Lung (tissue), 12 donors: ENCODE measurements around the gene PNLIP. TPM values are rescaled to one million over a fixed set of nuclear protein-coding genes. Genes with fewer than 3 reads are reported as not detected.

ENCODE experiments used
- ATAC-seq: fragments of 200-7000 bp; cut with Tn5 transposase; one replicate; pipeline ENCODE4 v1.9.1; 2020; ENCODE audit warnings: moderate number of reproducible peaks; ENCODE audit not compliant: insufficient read depth, low FRiP score
- DNase-seq, 3 donors: peaks; one replicate each; pipeline ENCODE4 v3.0.0-alpha.2; 2013 to 2017
- H3K27ac ChIP-seq, 2 donors: one replicate each; pipeline ENCODE4 v1.5.1; 2013; ENCODE audit warnings: mild to moderate bottlenecking in 2 of 2, moderate library complexity in 2 of 2, control low read depth in 1 of 2, inconsistent platforms in 1 of 2, low read depth in 1 of 2, low read length in 1 of 2
- H3K27me3 ChIP-seq, 3 donors: one replicate each; pipeline ENCODE4 v1.5.1; 2013; ENCODE audit warnings: low read length in 2 of 3; ENCODE audit not compliant: control insufficient read depth in 3 of 3, insufficient read depth in 3 of 3
- H3K36me3 ChIP-seq, 4 donors: one replicate each; pipeline ENCODE4 v1.5.1; 2013; ENCODE audit warnings: low read length in 4 of 4, mild to moderate bottlenecking in 1 of 4, moderate library complexity in 1 of 4; ENCODE audit not compliant: control insufficient read depth in 4 of 4, insufficient read depth in 4 of 4
- H3K4me1 ChIP-seq, 5 donors: one replicate each; pipeline ENCODE4 v1.5.1; 2013; ENCODE audit warnings: low read length in 5 of 5, mild to moderate bottlenecking in 2 of 5, moderate library complexity in 1 of 5; ENCODE audit not compliant: control insufficient read depth in 5 of 5, insufficient read depth in 5 of 5
- H3K4me3 ChIP-seq: one replicate; pipeline ENCODE4 v1.5.1; 2013; ENCODE audit warnings: mild to moderate bottlenecking, control low read depth, moderate library complexity
- H3K9ac ChIP-seq, 2 donors: one replicate each; pipeline ENCODE4 v1.5.1; 2013; ENCODE audit warnings: low read length in 2 of 2, control low read depth in 1 of 2; ENCODE audit not compliant: insufficient read depth in 1 of 2
- H3K9me3 ChIP-seq, 4 donors: one replicate each; pipeline ENCODE4 v1.5.1; 2013; ENCODE audit warnings: low read length in 3 of 4, mild to moderate bottlenecking in 1 of 4, moderate library complexity in 1 of 4; ENCODE audit not compliant: control insufficient read depth in 4 of 4, insufficient read depth in 3 of 4
- WGBS, 2 donors: extraction: QIAGEN DNeasy Blood & Tissue Kit; methylation state at CpG; one replicate each; pipeline ENCODE4 v1.1.7; 2013; 5-methylcytosine and 5-hydroxymethylcytosine counted together
- polyA plus RNA-seq, 2 donors: library from polyadenylated mRNA; stranded (reverse); fragments of 200-250 nt; gene quantifications; one replicate each; pipeline ENCODE4 v1.2.1, GENCODE V29; 2013
- total RNA-seq, 2 donors: library from RNA; depleted of rRNA in 1 of 2; stranded (reverse); fragments of >200 nt in 1 of 2; gene quantifications; one replicate each; pipeline ENCODE4 v1.2.1, GENCODE V29; 2014 to 2021
- TF ChIP-seq, protein P1 (sequence below): IDR thresholded peaks from 2 replicates; pipeline ENCODE4 v1.5.1; 2012; ENCODE audit warnings: mild to moderate bottlenecking; ENCODE audit errors: control extremely low read depth, extremely low read depth
- donor health status: control.
- donor health status: control.
- donor health status: Bipolar disorder and iron deficiency.
- donor health status: healthy.
- donor health status: DM: yes; HTN: yes; CAD: no.

The PNLIP gene
- total and polyA plus RNA-seq, 4 donors = 0.14 to 2.9 TPM; not detected in 2

DNA sequence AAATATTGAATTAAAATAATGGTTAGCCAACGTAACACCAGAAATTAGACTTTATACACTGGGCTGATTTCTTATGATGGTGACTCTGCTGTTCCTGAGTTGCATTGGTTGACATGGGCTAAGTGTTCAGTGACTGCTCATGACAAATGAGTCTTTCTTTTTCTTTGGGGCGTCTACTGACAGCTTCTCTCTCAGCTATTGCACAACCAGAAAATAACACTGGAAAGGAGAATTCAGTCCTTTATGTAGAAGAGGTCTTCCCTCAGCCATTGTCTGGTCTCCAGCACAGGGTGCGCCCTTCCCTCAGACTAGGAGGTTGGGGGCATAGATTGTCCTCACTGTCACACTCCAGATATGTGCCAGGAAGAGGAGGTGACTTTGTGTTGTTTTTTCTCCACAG lies 21.6 kb downstream of the PNLIP start:
- TF ChIP-seq, protein P1, sequence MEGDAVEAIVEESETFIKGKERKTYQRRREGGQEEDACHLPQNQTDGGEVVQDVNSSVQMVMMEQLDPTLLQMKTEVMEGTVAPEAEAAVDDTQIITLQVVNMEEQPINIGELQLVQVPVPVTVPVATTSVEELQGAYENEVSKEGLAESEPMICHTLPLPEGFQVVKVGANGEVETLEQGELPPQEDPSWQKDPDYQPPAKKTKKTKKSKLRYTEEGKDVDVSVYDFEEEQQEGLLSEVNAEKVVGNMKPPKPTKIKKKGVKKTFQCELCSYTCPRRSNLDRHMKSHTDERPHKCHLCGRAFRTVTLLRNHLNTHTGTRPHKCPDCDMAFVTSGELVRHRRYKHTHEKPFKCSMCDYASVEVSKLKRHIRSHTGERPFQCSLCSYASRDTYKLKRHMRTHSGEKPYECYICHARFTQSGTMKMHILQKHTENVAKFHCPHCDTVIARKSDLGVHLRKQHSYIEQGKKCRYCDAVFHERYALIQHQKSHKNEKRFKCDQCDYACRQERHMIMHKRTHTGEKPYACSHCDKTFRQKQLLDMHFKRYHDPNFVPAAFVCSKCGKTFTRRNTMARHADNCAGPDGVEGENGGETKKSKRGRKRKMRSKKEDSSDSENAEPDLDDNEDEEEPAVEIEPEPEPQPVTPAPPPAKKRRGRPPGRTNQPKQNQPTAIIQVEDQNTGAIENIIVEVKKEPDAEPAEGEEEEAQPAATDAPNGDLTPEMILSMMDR = no peak
- no peak overlapping the region for H3K9ac ChIP-seq
- WGBS, 2 donors = 65 to 69% methylated on average over 3 of the region's 3 CpGs
- DNase-seq (no peak), ATAC-seq (no peak)
- H3K4me1 ChIP-seq = no peaks in the 10 kb centered on the region
- H3K9me3 ChIP-seq = no peaks in the 10 kb centered on the region
- no peak overlapping the region for H3K4me3 ChIP-seq
- H3K36me3 ChIP-seq = no peaks in the 10 kb centered on the region
- no peak overlapping the region for H3K27ac ChIP-seq
- H3K27me3 ChIP-seq = no peaks in the 10 kb centered on the region

DNA sequence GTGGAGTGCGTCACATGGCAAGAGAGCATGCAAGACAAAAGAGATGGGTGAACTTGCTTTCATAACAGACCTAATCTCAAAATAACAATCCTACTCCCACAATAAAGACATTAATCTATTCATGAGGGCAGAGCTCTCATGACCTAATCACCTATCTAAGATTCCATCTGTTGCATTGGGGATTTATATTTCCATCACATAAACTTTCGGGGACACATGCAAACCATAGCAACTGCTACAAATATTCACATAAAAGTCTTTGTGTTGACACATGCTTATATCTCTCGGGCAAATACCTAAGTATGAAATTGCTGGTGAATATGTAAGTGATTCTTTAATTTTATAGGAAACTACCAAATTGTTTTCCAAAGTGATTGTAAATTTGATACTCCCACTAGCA lies 29.1 kb downstream of the PNLIP start:
- H3K9ac ChIP-seq = no peak overlapping the region
- no peaks in the 10 kb centered on the region for H3K4me1 ChIP-seq
- H3K27me3 ChIP-seq = no peaks in the 10 kb centered on the region
- ATAC-seq = no peak
- H3K36me3 ChIP-seq = no peaks in the 10 kb centered on the region
- WGBS, 2 donors = 87 to 90% methylated on average over 3 of the region's 3 CpGs
- no peak for DNase-seq
- TF ChIP-seq, protein P1 = no peak
- no peak overlapping the region for H3K4me3 ChIP-seq
- H3K9me3 ChIP-seq = no peaks in the 10 kb centered on the region
- no peak overlapping the region for H3K27ac ChIP-seq

DNA sequence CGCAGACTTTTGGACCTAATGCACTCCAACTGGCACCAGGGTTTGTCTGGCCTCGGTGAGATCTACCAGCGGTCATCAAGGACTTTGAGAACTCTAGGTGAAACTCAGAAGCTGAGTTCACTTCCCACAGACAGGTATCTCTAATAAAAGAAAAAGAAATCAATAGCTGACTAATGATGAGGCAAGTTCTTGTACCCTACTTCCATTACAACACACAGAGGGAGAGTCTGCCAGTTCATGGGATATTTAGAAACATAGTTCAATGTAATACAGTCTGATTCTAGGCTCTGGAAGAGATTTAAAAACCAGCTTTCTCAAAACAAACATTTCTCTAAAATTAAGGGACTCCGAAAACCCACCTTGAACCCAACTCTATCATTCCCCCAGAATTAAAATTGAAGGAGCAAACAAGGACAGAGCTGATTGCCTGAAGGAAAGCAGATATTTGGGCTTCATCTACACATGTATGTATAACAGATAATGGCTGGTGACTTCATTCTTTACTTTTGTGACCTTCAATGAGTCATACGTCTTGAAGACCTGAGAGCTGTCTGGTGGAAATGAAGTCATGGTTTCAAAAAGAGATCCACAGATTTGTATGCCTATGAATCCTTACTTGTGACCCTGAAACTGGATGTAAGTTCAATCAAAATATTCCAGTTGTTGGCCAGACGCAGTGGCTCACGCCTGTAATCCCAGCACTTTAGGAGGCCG lies 42.3 kb downstream of the PNLIP start:
- Histone ChIP-seq H3K4me3 (no peak overlapping the region), H3K27me3 (no peaks in the 10 kb centered on the region), H3K9me3 (peaks cover 0 to 5% (median 0%) of the 10 kb centered on the region in 4 donors), H3K27ac (no peak overlapping the region), H3K9ac (no peak overlapping the region), H3K4me1 (no peaks in the 10 kb centered on the region), H3K36me3 (no peaks in the 10 kb centered on the region)
- ATAC-seq (no peak), DNase-seq (no peak)
- 91 to 95% methylated on average over 8 of the region's 8 CpGs for WGBS, 2 donors
- TF ChIP-seq, protein P1 = no peak

DNA sequence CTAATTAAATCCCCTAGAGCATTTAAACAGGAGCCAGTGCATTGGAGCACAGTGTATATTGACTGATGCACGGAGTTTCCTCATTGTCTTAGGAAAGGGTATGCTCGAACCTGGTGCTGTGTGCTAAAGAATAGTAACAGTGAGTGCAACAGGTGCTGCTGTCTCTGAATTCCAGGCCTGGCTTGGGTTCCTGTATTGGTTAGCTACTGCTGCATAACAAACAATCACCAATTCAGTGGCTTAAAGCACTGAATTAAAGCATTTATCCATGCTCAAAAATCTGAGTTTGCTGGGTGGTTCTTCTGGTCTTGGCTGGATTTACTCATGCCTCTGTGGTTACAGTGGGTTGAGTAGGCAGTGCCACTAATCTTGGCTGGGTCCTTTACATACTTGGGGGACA lies 43.3 kb downstream of the PNLIP start:
- ATAC-seq (no peak), DNase-seq (no peak)
- Histone ChIP-seq H3K36me3 (no peaks in the 10 kb centered on the region), H3K9ac (no peak overlapping the region), H3K27me3 (no peaks in the 10 kb centered on the region), H3K4me3 (no peak overlapping the region), H3K4me1 (no peaks in the 10 kb centered on the region), H3K9me3 (peaks cover 0 to 5% (median 0%) of the 10 kb centered on the region in 4 donors), H3K27ac (no peak overlapping the region)
- 79 to 89% methylated on average over 2 of the region's 2 CpGs for WGBS, 2 donors
- TF ChIP-seq, protein P1 = no peak
